IPS-11a (cell line): ENCODE data around the gene VPREB3.

ENCODE experiments used
- H3K4me3 ChIP-seq: one replicate; pipeline ENCODE4 v1.5.1; 2013; ENCODE audit warnings: low read depth, low read length, control low read depth

Gene VPREB3

GRCh38 chr22:23754220-23754919 is at the start of gene VPREB3:
VPREB3 (minus strand) TSS chr22:23754425; CDS start chr22:23754363, 62 bp downstream.
- no peak within 1 kb of the TSS for H3K4me3 ChIP-seq

- no peak overlapping the region for H3K4me3 ChIP-seq
These were observed 49.0 kb upstream of the VPREB3 start for GRCh38 chr22:23803001-23803819.

GRCh38 chr22:23801886-23802377 is 47.7 kb upstream of the VPREB3 start:
- H3K4me3 ChIP-seq, result no peak overlapping the region

- no peak overlapping the region for H3K4me3 ChIP-seq
These were observed 47.1 kb upstream of the VPREB3 start for GRCh38 chr22:23801238-23801821.

- no peak overlapping the region for H3K4me3 ChIP-seq
These were observed 46.3 kb upstream of the VPREB3 start for GRCh38 chr22:23800297-23801237.

- H3K4me3 ChIP-seq, result no peak overlapping the region
These were observed 42.2 kb upstream of the VPREB3 start for GRCh38 chr22:23796461-23796860.

- no peak overlapping the region for H3K4me3 ChIP-seq
These were observed 39.1 kb upstream of the VPREB3 start for GRCh38 chr22:23793326-23793725.

GRCh38 chr22:23791738-23792645 is 37.8 kb upstream of the VPREB3 start:
- H3K4me3 ChIP-seq, result no peak overlapping the region

- H3K4me3 ChIP-seq, result no peak overlapping the region
These were observed 36.9 kb upstream of the VPREB3 start for GRCh38 chr22:23790819-23791737.

- H3K4me3 ChIP-seq, result no peak overlapping the region
These were observed 35.4 kb upstream of the VPREB3 start for GRCh38 chr22:23789638-23790037.

GRCh38 chr22:23789121-23789520 is 34.9 kb upstream of the VPREB3 start:
- no peak overlapping the region for H3K4me3 ChIP-seq

GRCh38 chr22:23787910-23788309 is 33.7 kb upstream of the VPREB3 start:
- peak overlapping the region; percentile 76 for H3K4me3 ChIP-seq

- peak overlapping the region; percentile 76 for H3K4me3 ChIP-seq
These were observed 33.3 kb upstream of the VPREB3 start for GRCh38 chr22:23787600-23787896.

- peak within 1 kb of the TSS; percentile 76 for H3K4me3 ChIP-seq
These were observed 32.8 kb upstream of the VPREB3 start, which contains the start of gene SMARCB1 for GRCh38 chr22:23786752-23787599. SMARCB1 (plus strand) TSS chr22:23786966; CDS start chr22:23787170, 204 bp downstream.

GRCh38 chr22:23786261-23786710 is 32.1 kb upstream of the VPREB3 start:
- peak overlapping the region; percentile 76 for H3K4me3 ChIP-seq

- H3K4me3 ChIP-seq, result no peak overlapping the region
These were observed 30.0 kb upstream of the VPREB3 start for GRCh38 chr22:23784215-23784732.
